ENCODE data around the gene IREB2.
"Not testable (repeated sequence)": the region's sequence is repeated elsewhere in the genome, so short reads cannot be mapped to it uniquely, and the experiment has no call there.

Gene IREB2

DNA sequence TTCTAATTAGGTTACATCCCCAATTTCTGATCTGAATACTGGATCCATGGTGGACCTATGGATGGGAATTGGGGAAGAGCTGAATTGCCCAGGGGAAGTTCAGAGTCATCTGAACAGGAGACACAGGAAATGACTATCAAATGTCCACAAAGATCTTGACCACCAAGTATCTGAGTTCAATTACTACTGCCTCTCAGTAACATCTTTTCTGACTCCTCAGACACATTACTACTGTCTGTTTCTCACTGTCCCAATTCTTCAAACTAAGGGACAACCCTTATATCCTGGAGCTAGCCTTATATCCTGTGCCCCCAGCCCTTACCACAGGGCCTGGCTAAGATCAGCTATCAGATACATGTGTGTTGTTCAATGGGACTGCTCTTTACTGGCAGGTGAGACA, 10.1 kb upstream of the IREB2 start:
- TF ChIP-seq, protein P1, sequence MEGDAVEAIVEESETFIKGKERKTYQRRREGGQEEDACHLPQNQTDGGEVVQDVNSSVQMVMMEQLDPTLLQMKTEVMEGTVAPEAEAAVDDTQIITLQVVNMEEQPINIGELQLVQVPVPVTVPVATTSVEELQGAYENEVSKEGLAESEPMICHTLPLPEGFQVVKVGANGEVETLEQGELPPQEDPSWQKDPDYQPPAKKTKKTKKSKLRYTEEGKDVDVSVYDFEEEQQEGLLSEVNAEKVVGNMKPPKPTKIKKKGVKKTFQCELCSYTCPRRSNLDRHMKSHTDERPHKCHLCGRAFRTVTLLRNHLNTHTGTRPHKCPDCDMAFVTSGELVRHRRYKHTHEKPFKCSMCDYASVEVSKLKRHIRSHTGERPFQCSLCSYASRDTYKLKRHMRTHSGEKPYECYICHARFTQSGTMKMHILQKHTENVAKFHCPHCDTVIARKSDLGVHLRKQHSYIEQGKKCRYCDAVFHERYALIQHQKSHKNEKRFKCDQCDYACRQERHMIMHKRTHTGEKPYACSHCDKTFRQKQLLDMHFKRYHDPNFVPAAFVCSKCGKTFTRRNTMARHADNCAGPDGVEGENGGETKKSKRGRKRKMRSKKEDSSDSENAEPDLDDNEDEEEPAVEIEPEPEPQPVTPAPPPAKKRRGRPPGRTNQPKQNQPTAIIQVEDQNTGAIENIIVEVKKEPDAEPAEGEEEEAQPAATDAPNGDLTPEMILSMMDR (IDR thresholded peaks at IDR 0.05; ENCODE audit: control insufficient read depth, insufficient read depth, low read depth, low read length, missing control alignments): no peak
- no peak overlapping the region for H3K4me3 ChIP-seq (ENCODE audit: control insufficient read depth, low read depth, low read length)
- DNase-seq (ENCODE audit: low read depth): no peak

DNA sequence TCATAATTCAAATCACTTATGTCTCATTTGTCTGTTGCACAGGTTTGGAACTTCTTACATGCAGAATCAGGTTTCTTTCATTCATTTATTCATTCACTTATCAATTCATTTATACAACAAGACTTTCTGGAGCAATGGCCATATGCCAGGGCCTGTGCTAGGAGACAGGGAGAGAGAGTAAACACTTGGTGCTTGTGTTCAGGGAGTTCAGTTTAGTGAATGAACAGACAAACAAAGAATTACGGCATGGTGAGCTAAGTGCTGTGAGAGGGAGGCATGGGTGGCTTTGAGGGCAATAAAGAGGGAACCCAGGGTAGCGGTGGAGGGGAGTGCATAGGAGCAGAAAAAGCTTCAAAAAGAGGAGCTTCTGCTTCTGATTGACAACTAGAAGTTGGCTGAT, 8.5 kb upstream of the IREB2 start:
- TF ChIP-seq, protein P1 (IDR thresholded peaks at IDR 0.05; ENCODE audit: control insufficient read depth, insufficient read depth, low read depth, low read length, missing control alignments): no peak
- DNase-seq (ENCODE audit: low read depth): no peak
- no peak overlapping the region for H3K4me3 ChIP-seq (ENCODE audit: control insufficient read depth, low read depth, low read length)

DNA sequence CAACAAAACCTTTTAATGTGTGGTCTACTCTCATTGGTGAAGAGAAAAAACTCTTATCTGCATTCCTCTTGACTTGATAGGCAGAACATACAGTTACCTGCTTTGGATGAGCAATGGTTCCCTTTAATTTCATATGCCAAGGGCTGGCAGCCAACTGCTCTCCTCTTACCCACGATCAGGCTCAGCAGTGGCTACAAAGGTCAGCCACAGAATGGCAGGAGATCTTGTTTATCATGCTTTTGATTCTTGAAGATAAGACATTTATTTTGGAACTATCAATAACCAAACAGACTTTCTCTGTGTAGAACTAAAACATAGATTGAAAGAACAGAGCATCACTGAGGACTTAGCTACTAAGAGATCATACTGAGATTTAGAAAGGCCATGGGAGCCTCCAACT, 6.1 kb upstream of the IREB2 start:
- no peak for DNase-seq (ENCODE audit: low read depth)
- TF ChIP-seq, protein P1 (IDR thresholded peaks at IDR 0.05; ENCODE audit: control insufficient read depth, insufficient read depth, low read depth, low read length, missing control alignments): no peak
- H3K4me3 ChIP-seq (ENCODE audit: control insufficient read depth, low read depth, low read length): no peak overlapping the region

DNA sequence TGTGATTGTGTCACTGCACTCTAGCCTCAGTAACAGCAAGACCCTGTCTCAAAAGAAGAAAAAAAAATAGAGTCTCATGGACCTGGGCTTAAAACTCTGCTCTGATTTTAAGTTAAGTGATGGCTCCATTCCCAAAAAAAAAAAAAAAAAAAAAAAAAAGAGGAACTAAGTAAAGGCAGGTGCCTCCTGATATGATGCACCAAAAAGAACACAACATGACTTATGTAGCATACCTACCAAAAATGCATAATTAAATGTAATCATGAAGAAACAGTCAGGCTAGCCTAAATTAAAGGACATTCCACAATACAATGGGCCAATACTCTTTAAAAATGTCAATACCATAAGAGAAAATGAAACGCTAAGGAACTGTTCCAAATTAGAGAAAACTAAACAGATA, 5.4 kb upstream of the IREB2 start:
- DNase-seq (ENCODE audit: low read depth): no peak
- TF ChIP-seq, protein P1 (IDR thresholded peaks at IDR 0.05; ENCODE audit: control insufficient read depth, insufficient read depth, low read depth, low read length, missing control alignments): no peak
- no peak overlapping the region for H3K4me3 ChIP-seq (ENCODE audit: control insufficient read depth, low read depth, low read length)

DNA sequence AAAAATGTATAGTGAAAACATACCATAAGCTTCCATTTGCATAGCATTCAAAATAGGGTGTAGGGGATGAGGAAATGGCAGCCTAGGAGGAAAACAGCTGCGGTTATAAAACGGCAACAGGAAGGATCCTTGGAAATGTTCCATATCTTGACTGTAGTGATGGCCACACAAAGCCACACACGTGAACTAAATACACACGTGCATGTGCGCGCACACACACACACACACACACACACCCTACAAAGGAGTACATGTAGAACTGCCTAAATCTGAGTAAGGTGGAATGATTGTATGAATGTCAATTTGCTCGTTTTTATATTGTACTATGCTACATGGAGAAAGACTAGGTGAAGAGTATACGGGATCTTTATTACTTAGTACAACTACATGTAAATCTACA, 3.9 kb upstream of the IREB2 start:
- no peak overlapping the region for H3K4me3 ChIP-seq (ENCODE audit: control insufficient read depth, low read depth, low read length)
- TF ChIP-seq, protein P1 (IDR thresholded peaks at IDR 0.05; ENCODE audit: control insufficient read depth, insufficient read depth, low read depth, low read length, missing control alignments): no peak
- DNase-seq (ENCODE audit: low read depth): no peak

DNA sequence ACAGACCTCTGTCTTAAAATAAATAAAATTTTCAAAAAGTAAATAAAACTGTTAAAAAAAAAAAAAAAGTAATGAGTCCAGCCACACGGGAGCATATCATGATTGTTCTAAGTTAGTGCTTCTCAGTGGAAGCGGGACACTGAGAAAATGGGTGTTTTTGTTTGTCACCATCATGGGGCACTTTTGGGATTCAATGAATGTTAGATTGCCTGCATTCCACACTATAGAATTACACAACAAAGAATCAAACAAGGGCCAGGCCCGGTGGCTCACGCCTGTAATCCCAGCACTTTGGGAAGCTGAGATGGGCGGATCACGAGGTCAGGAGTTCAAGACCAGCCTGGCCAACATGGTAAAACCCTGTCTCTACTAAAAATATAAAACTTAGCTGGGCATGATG, 3.3 kb upstream of the IREB2 start:
- DNase-seq (ENCODE audit: low read depth); H3K4me3 ChIP-seq (ENCODE audit: control insufficient read depth, low read depth, low read length): not testable (repeated sequence)

DNA sequence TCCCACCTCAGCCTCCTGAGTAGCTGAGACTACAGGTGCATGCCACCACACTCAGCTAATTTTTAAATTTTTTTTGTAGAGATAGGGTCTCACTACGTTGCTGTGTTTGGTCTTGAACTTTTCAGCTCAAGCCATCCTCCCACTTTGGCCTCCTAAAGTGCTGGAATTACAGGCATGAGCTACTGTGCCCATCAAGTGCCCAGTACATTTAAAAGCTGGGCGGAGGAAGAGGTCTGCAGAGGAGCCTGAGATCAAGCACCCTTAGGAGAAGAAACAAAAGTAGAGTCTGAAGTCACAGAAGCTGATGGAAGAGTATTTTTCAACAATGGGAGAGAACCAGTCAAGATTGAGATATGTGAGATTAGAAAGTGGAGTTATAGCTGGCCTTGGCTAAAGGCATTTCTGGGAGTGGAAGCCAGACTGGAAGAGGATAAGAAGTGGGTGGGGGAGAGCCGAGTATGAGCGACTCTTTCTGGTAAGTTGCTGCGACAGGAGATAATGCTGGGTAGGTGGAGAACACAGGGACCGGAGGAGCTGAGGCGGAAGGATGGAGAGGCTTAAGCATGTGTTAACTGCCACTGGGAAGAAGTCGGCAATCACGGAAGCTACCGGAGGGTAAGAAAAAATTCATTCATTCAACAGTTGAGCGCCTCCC, 782 bp upstream of the IREB2 start:
- TF ChIP-seq, protein P1 (IDR thresholded peaks at IDR 0.05; ENCODE audit: control insufficient read depth, insufficient read depth, low read depth, low read length, missing control alignments): no peak
- H3K4me3 ChIP-seq (ENCODE audit: control insufficient read depth, low read depth, low read length): peak overlapping the region; percentile 97
- DNase-seq (ENCODE audit: low read depth): no peak

All from AG09309 (cell line).